Stimulated activated CD8-positive, alpha-beta memory T cell treated with anti-CD3 and anti-CD28 coated beads, Interleukin-7, amount 100 ng/mL, for 24 hours (primary cell): Measurements from ENCODE around the gene CD81.
"Not testable (repeated sequence)": the region's sequence is repeated elsewhere in the genome, so short reads cannot be mapped to it uniquely, and the experiment has no call there.

Experiments
- DNase-seq: peaks from one replicate; pipeline ENCODE4 v3.0.0-alpha.2; 2020; ENCODE audit warnings: low read depth

The CD81 gene

GRCh38 chr11:2376751-2377451 is at the start of gene CD81:
TSS of gene CD81 (plus strand) at chr11:2377310. CDS start at chr11:2377550, 240 bp downstream.
- peak; percentile 33 for DNase-seq

GRCh38 chr11:2328021-2328420 is 49.1 kb upstream of the CD81 start:
- no peak for DNase-seq

- DNase-seq = no peak
Measured at GRCh38 chr11:2328656-2329354, 48.3 kb upstream of the CD81 start.

- DNase-seq = no peak
Measured at GRCh38 chr11:2329551-2329950, 47.6 kb upstream of the CD81 start.

GRCh38 chr11:2330696-2331095 is 46.4 kb upstream of the CD81 start:
- no peak for DNase-seq

- DNase-seq = no peak
Measured at GRCh38 chr11:2331404-2331803, 45.7 kb upstream of the CD81 start.

GRCh38 chr11:2332569-2332968 is 44.5 kb upstream of the CD81 start:
- DNase-seq = not testable (repeated sequence)

GRCh38 chr11:2333486-2334205 is 43.5 kb upstream of the CD81 start:
- DNase-seq = not testable (repeated sequence)

GRCh38 chr11:2335286-2335685 is 41.8 kb upstream of the CD81 start:
- DNase-seq = not testable (repeated sequence)

GRCh38 chr11:2338760-2339159 is 38.4 kb upstream of the CD81 start:
- DNase-seq = not testable (repeated sequence)

GRCh38 chr11:2342557-2342956 is 34.6 kb upstream of the CD81 start:
- DNase-seq = no peak

GRCh38 chr11:2342981-2343380 is 34.1 kb upstream of the CD81 start:
- no peak for DNase-seq

GRCh38 chr11:2343502-2343901 is 33.6 kb upstream of the CD81 start:
- no peak for DNase-seq

GRCh38 chr11:2345050-2345449 is 32.1 kb upstream of the CD81 start:
- no peak for DNase-seq

- no peak for DNase-seq
Measured at GRCh38 chr11:2346014-2346413, 31.1 kb upstream of the CD81 start.

GRCh38 chr11:2346586-2347307 is 30.4 kb upstream of the CD81 start:
- DNase-seq = no peak

GRCh38 chr11:2347308-2347830 is 29.7 kb upstream of the CD81 start:
- no peak for DNase-seq

- DNase-seq = no peak
Measured at GRCh38 chr11:2348986-2349385, 28.1 kb upstream of the CD81 start.

GRCh38 chr11:2351701-2352100 is 25.4 kb upstream of the CD81 start:
- DNase-seq = no peak

- no peak for DNase-seq
Measured at GRCh38 chr11:2352420-2352819, 24.7 kb upstream of the CD81 start.

- no peak for DNase-seq
Measured at GRCh38 chr11:2355000-2355644, 22.0 kb upstream of the CD81 start.

GRCh38 chr11:2357246-2357645 is 19.9 kb upstream of the CD81 start:
- no peak for DNase-seq
